Activated CD4-positive, alpha-beta T cell treated with anti-CD3 and anti-CD28 coated beads, Interleukin-2, Interleukin-6, amounts not matched to agents 100 ng/mL and 50 ng/mL, durations not matched to agents 16 hours and 8 hours (primary cell): ENCODE results near the gene ADAMTS17.

Experiments
- DNase-seq: peaks from one replicate; pipeline ENCODE4 v3.0.0-alpha.2; 2020

Gene ADAMTS17

DNA sequence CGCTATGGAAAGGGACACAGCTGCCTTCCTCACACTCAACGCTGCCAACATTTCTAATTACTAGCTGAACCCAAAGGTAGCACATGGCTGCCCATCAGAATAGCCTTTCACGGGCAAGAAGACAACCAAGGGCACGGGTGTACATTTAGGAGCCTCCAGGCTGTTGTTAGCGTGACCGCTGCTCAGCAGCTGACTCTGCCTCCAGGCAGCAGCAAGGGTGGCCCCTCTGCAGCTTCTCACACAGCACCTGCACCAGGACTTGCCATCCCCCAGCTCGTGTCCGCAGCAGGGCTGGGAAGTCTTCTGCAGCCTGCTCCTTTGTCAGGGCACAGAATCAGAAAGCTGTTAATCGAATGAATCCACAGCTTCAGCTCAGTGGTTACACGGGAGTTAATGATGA lies 146.8 kb downstream of the ADAMTS17 start:
- DNase-seq, result no peak

DNA sequence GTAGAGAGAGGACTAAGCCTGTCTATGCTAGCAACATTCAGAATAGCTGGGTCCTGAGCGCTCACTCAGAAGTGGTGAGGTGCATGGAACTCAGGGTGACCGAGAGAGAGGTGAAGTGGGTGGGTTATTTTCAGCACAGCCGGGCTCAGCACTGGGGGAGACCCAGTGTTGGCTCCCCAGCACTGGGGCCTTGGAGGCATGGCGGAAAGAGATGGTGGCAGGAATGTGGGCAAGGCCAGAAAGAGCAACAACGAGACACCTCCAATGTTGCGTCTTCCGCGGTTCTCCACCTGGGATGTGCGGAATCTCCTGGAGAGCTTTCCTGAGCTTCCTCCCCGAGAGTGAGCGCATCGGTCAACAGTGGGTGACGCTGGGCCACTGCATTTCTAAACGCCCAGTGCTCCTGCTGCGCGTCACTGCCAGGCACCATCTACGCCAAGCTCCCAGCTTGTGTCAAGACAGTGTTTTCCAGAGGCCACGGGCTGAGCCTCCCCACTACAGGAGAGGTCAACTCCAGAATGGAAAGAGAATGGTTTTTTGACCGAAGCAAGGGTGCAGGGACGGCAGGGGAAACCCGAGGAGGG lies 148.4 kb downstream of the ADAMTS17 start:
- no peak for DNase-seq

DNA sequence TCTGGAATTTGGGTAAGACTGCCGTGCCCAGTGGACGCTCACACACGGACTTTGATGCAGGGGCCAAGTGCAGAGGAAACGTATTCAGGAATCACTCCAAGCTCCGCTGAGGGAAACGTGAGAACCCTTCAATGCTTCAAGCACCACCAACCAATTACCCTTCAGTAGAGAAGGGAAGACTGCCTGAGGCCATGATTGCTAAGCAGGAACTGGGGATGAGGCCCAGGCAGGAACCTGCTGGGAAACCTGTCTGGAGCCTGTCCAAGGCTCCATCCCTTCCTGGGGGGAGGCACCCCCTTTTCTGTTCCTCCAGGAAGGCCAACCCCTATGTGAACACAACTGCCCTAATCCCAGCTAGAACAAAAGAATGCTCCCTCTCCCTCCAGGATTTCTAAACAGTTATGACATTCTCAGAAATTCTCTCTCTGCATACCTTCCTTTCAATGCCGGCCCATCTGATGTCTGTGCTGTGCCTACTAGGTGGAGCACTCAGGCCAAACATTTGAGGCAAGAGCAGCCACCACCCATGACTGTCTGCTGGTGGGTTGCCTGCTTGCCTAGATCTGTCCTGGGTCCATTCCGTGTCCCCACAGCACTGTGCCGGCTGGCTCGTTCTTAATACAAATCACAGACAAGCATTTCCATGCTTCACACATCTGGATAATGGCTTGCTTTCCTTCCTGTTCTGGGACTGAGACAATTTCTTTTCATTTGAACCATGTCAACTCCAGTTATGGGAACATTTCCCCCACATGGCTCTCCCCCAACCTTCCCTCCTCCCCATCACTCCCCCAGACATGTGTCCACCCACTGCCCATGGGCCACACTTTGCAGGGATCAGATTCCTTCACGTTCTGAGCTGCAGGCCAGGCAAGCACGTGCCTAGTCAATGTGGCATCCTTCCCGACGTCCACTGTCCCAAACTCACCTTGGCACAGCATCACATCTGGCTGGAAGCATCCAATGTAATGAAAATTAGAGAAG lies 149.4 kb downstream of the ADAMTS17 start:
- no peak for DNase-seq

DNA sequence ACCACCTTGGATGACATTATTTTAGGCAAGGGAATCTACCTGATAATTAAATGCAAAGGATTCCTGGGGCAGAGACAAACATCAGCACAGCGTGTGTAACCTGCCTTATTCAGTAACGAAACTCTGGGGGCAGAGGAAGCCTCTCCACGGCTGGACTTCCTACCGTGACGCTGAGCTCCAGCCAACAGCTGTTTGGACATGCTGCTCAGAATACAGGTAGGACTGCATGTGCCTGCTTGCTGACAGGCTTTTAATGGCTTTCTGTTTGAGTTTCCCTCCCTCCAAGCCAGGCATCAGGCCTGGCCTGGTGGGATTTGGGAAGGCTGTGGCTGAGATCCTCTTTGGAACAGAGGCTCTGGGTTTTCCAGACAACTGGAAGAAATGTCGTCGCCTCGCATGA lies 150.6 kb downstream of the ADAMTS17 start:
- no peak for DNase-seq

DNA sequence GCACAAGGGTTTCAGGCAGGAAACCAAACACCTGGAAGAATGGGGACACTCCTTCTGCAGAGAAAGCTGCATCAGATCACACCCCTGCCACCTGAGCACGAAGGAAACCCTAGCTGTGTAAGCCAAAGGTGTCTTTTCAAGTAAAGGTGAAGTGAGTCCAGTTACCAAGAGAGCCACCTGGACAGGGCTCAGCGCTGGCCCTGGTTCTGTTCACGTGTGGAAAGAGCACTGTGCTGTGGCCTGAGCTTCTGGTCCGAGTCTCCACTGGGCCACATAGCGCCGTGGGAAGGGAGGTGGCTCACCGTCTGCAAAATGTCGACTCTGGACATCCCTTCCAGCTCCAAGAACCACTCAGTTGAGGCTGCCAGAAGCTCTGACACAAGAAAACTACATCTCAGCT lies 151.1 kb downstream of the ADAMTS17 start:
- DNase-seq, result no peak

DNA sequence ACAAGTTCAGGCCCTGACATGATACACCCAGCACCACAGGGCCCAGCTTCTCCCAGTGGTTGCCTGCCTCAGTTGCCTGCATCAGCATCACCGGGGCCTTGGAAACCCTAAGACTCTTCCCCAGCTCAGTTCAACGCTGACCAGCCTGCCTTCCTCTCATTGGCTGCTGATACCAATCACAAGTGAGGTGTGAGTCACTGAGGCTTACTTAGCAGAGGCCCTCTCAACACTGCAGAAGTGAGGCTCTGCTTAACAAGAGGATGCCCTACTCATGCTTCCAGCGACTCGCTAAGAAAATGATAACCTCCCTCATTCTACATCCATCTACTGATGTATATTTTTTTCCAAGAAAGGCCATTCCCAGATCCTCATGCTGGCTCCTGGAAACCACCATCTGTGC lies 151.9 kb downstream of the ADAMTS17 start:
- DNase-seq, result no peak

DNA sequence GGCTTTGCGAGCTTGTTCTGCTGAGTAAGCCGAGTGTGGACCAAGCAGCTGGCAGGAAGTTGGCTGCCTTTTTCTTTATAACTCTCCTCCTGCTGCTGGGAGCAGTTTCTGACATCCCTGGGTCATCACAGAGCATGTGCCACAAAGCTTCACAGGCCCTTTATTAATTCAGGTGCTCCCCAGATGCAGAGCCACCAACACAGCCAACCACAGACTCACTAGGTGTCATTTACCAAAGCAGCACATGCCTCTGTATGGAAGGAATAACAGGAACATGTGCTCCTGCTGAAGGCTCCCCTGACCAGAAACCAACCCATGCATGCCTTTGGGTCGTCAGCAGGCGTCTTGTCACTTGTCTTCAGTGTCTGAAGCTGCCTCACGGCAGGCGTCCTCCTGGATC lies 152.5 kb downstream of the ADAMTS17 start:
- no peak for DNase-seq

DNA sequence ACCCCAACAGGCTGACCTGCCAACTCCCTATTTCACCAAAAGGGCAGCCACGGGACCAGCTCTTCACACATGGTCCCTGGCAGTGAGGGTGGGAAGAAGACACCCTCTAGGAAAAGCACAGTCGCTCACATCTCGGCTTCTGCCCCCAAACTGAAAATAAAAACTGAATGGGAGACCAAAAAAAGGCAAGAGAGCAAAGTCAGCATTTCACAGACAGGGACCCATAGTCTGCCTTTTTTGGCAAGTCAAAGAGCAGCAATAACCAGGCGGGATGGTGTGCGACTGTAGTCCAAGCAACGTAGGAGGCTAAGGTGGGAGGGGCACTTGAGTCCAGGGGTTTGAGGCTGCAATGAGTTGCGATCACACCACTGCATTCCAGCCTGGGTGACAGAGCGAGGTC lies 154.1 kb downstream of the ADAMTS17 start:
- DNase-seq, result no peak

DNA sequence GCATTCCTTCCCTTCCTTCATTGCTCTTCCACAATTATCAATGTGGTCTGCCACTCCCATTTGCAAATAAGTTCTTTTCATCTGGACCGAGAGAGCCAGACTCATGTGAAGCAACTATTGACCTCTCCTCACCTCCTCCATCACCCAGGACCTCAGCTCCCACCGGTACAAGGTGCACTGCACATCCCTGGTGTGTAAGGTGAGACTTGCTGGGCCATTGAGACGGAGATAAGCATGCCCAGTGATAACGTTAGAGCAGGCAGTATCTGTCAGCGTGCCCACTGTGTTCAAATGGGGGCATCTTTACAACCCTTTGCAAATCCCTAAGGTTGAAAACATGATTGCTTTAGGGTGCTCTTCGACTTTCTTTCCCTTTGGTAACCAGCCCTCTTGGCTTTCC lies 154.8 kb downstream of the ADAMTS17 start:
- DNase-seq, result no peak

DNA sequence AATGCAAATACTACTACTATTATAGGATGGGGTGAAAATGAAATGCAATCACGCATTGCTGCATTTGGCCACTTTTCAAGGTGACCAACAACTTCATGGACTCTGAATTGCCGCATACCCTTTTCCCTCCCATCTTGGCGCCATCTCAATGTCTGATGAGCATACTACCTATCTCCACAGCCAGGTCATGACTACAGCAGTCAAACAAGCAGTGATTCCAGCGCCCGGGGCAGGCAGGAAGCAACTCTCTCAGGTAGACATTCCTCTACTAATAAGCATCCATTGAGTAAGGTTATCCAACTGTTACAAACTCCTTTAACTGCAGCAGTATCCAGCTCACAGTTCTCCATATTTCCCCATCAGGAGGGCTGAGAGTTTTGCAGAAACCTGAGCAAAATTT lies 155.4 kb downstream of the ADAMTS17 start:
- no peak for DNase-seq

DNA sequence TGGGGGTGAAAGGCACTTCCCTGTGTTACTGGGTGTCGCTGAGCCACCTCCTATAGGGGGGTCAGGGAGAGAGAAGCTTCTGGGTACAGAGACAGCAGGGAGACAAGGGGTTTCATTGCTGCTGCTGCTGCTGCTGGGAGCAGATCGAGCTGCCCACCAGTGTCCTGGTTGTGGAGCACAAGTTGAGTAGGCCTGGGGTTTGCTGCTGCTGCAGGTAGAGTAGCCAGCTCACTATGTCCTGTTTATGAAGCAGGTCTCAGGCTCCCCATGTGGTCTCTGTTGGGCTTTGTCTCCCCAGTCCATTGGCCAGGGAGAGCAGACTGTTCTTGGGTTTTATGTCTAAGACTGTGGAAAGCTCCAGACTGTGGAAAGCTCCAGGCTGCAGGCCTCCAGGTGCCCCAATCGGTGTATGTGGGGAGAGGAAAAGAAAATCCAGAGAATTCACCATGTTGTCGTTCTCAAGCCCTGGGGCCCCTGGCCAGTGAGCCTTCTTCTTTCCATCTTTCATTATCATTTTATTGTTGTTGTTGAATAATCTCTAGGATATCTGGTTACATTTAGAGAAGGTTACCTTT lies 157.8 kb downstream of the ADAMTS17 start:
- no peak for DNase-seq

DNA sequence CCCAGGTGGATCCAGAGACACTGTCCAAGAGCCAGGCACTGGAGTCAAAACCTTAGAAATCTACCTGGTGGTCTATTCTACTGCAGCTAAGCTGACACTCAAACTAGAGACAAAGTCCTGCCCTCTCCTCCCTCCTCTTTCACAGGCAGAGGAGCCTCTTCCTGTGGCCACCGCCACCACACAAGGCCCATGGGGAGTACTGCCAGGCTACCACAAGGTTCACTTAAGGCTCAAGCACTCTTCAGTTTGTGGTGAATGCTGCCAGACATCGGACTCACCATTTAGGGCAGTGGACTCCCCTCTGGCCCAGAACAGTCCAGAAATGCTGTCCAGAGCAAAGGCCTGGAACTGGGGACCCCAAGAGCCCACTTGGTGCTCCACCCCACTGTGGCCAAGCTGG lies 160.9 kb downstream of the ADAMTS17 start:
- DNase-seq, result no peak

DNA sequence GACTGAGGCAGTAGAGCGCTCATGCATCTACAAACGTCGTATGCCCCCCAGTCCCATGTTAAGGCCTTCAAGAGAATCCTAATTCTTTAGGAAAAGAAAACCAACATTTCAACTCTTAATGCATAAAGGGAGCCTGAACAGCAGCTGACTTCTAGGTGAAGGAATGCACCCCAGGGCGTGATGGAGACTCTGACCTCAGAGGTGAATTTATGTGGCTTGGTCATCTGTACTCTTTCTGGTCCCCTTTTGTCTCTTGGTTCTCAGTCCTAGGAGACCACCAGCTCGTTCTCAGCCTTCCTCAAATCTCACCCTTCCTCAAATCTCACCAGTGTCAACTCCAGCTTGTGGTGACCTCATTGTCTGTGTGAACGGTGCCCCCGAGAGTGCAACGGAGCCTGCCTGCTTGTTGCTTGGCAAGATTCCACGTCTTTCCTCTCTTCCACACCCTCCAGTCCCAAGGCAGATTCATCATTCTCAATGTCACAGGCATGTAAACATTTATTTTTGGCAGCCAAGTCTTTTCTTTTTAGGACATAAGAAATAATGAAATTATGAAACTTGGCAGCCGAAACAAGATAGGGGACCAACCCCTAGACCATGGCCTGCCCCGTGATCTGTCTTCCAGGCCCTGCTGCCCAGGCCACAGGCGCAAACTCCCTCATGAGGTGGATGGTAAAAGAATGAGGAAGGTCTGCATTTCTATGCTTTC lies 166.2 kb downstream of the ADAMTS17 start:
- DNase-seq, result no peak

DNA sequence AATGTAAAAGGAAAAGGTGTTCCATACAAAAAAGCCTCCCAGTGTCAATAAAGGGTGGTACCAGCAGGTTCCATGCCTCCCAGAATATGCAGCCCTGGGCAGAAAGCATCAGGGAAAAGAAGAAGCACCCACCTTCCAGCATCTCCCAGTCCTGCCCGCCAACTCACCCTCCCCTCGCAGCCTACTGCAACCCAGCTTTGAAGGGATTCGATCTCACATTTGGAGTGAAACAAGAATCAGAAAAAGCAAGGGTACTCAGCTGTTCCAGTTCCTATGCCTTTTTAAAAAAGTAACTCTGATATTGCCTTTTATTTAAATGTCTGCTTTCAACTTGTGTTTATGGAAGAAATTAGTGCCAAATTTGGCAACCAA lies 166.9 kb downstream of the ADAMTS17 start:
- DNase-seq, result no peak

DNA sequence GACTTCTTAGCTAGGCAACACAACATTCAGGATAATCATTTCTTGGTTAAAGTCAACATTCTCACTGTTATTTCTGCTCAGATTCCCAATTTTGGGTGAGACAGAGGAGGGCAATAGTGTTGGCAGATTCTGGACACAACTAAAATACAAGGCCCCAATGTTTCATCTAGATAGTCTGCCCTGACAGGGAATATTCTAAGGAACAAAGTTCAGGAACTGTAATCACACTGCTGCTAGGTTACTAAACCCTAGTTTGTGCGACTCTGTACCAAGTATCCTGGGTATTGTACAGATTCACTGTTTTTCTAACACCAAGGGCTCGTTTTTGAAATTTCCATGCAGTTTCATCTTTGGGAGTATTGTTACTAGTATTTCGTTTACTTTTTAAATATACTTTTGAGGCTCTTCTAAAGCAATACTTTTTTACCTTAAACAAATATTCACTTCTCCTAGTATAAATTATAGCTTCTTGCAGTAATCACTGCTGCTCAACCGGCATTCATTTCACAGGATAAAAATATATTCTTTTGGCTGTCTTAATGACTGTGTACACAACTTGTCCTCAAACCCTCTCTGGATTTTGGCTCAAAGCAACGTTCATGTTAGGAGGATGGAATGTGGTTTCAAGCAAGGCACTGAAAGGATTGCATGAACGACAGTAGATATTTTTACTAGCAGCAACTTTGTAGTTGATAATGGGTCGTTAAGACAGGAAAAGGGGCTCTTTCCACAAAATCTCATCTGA lies 167.4 kb downstream of the ADAMTS17 start:
- no peak for DNase-seq

DNA sequence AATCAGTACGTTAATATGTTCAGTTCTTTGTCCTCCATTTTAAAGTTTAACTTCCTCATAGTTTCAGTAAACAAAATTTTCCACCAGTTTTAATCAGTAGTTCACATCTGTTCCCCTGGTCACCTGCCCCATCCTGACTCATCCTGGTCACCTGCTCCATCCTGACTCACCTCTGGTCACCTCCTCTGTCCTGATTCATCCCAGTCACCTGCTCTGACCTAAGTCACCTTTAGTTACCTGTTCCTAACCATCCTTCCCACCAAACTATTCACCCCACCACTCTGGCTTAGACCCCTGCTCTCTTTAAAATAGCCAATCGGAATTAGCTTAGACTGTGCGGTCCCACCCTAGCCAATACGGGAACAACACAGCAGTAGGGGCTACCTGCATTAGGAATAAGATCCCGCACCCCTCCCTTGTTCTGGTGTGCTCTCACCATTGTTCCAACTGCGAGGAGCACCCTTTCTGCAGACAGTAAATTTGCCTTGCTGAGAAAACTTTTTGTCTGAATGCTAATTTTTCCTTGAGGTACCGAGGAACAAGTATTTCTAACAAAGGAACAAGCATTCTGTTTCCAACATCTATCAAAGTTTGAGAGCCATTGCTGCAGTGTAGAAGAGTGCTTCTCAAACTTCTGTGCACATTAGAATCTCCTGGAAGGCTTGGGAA lies 169.3 kb downstream of the ADAMTS17 start:
- DNase-seq, result no peak

DNA sequence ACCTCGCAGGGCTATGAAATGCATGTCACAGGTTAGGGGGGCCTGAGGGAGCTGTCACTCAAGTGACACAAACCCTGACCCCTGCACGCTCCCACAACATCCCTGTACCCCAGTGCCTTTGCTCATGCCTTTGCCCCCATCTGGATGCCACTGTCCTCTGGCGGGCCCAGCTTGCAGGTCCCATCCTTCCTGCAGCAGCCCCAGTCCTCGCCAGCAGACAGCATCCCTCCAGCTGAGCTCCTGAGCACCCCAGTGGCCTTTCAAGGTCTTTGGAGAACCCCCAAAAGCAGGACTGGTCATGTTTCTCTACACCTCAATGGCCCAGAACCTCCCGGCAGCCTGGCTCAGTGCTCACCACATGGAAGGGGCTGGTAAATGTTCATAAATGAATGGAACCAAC lies 170.4 kb downstream of the ADAMTS17 start:
- DNase-seq, result no peak

DNA sequence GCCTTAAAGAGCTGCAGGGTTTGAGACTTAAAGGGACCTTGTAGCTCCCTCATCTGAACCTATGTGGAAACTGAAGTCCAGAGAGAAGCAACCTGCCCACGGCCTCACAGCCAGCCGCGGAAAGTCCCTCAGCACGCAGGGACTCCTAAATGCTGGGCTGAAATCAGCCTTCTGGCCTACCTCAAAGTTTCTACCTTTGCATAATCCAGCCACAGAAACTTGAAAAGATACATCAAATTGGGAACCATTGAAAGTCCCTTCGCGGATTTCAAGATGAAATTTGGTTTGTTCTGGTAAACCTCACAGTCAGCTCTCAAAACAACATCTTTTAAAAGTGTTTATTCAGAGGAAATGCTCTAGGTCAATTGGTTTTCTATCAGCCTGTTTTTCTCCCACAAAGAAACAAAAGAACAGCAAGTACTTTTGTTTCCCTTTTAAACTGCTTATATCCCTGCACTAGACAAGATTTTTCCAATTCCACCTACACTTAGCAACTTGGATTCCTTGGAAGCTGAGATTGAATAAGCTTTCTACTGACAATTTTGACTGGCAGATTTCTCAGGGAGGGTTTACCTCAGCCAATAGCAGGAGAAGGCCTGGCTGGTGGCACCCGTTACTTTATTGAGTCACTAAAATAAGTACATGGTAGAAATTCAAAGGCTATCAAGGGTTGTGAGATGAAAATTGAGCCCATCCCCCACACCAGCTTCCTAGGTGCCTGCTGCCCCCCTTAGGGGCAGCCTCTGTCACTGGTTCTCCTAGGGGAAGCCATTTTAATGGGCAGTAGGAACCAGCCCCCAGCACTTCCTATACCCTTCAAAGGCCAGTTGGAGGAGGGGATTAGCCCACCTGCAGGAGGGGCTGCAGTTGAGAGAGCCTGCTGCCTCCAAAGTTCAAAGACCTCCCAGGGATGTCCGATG lies 171.2 kb downstream of the ADAMTS17 start:
- DNase-seq, result peak; percentile 56

DNA sequence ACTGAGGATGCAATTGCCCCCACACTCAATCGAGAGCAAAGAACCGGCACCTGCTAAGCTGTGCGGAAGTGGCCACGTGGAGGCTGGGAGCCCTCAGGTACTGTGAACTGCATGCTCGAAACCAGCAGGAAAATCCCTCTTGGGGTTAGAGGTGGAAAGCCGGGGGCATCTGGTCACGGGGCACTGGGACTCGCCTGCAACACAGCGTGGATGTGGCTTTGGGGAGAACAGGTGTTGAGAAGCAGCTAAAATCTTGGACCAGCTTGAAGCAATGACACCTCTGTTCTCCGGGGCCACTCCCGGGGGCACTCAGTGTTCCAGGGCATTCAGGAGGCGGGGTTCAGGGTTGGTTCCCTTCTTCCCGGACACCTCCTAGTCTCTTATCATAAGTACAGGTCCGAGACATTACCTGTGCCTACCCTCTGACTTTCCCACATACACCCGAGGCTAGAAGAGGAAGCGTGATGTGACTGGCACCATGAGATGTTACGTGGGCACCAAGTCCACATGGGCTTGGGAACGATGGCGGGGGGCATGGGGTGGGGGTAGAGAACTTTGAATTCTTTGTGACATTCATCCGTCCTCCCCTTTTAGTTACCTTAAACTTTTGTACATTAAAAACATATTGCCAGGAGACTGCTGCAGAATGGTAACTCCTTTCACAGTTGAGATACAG lies 172.0 kb downstream of the ADAMTS17 start:
- DNase-seq, result no peak

DNA sequence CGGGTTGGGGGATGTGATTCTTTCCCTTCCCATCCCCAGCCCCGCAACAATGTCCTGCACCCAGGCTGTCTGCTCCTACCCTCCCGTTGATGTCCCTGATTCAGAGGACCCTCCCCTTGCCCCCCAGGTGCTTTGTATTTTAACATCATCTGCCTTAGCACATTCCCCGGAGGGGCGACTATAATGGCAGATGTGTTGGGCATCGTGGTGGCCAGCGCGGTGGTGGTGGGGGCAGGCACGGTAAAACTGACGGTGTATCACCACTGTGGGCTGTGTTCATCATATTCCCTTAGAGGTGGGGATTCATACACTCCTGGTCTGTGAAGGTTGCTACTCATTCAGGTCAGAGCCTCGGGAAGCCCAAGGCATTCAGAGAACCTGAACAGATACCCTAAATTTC lies 173.0 kb downstream of the ADAMTS17 start:
- no peak for DNase-seq
